AG09309 (cell line): ENCODE measurements around the gene LCE2D.
"Not testable (repeated sequence)": the region's sequence is repeated elsewhere in the genome, so short reads cannot be mapped to it uniquely, and the experiment has no call there.

Source experiments
- DNase-seq: peaks from one replicate; pipeline ENCODE4 v3.0.0-alpha.2; 2010; ENCODE audit warnings: low read depth
- H3K4me3 ChIP-seq: 2 replicates; pipeline ENCODE4 v1.5.1; 2011; ENCODE audit warnings: mild to moderate bottlenecking, low read depth, low read length, moderate library complexity; ENCODE audit not compliant: control insufficient read depth
- CTCF ChIP-seq: IDR thresholded peaks from 2 replicates; pipeline ENCODE4 v1.5.1; 2011; ENCODE audit warnings: mild to moderate bottlenecking, low read depth, low read length, inconsistent platforms; ENCODE audit not compliant: insufficient read depth, control insufficient read depth; ENCODE audit errors: missing control alignments

Gene LCE2D

DNA sequence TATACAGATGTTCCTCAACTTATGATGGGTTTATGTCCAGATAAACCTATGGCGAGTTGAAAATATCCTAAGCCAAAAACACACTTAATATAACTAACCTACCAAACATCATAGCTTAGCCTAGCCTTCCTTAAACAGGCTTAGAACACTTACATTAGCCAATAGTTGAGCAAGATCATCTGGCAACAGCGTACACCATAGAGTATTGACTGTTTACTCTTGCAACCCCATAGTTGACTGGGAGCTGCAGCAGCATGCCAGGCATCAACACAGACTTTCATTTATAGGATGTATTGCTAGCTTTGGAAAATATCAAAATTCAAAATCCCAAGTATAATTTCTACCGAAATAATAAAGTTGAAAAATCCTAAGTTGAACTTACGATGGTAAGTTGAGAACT, 5.5 kb upstream of the LCE2D start:
- TF ChIP-seq CTCF: no peak
- DNase-seq: no peak
- H3K4me3 ChIP-seq: no peak overlapping the region

GRCh38 chr1:152658649-152659048, 4.5 kb upstream of the LCE2D start:
- DNase-seq: no peak
- TF ChIP-seq CTCF: no peak
- no peak overlapping the region for H3K4me3 ChIP-seq

GRCh38 chr1:152666171-152666570, 3.0 kb downstream of the LCE2D start:
- not testable (repeated sequence) for H3K4me3 ChIP-seq, DNase-seq

DNA sequence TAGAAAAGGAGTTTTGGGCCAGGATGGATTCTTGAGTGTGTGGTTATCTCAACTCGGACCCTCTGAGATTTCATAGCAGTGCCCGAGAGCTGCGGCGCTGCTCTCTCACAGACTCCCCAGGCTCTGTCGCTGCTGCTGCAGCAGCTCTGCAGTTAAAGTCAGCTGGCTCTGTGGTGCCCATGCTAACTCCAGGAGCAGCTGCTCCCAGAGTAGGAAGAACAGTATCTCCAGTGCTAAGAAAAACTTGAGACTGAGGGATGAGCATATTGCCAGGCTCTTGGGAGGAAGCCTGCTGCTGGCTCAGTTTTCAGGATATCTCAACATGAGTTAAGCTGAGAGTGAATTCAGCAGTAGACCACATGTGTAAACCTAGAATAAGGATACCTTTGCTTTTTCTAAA, 4.5 kb downstream of the LCE2D start:
- H3K4me3 ChIP-seq: no peak overlapping the region
- no peak for TF ChIP-seq CTCF
- no peak for DNase-seq

- H3K4me3 ChIP-seq: no peak overlapping the region
- DNase-seq: no peak
- no peak for TF ChIP-seq CTCF
Measured at GRCh38 chr1:152673016-152673415, 9.8 kb downstream of the LCE2D start.

- not testable (repeated sequence) for H3K4me3 ChIP-seq, DNase-seq
Measured at GRCh38 chr1:152674983-152675382, 11.8 kb downstream of the LCE2D start, which contains the start of gene LCE2C. TSS of gene LCE2C (plus strand) at chr1:152675279. CDS start at chr1:152676016, 737 bp downstream.

GRCh38 chr1:152679459-152679858, 16.3 kb downstream of the LCE2D start:
- no peak for TF ChIP-seq CTCF
- H3K4me3 ChIP-seq: no peak overlapping the region

DNA sequence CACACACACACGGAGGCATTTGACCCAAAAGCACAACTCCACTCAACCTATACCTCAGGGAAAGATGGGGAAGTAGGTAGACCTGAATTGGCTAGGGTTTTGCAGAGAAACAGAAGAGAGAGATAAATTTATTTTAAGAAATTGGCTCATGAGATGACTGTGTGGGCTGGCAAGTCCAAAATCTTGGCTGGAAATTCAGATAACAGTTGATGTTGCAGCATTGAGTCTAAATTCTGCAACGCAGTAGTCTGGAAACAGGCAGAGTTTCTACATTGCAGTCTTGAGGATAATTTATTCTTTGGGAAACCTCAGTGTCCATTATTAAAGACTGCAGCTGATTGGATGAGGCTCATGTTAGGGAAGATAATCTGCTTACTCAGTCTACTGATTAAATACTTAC, 18.4 kb downstream of the LCE2D start:
- no peak for DNase-seq
- TF ChIP-seq CTCF: no peak
- no peak overlapping the region for H3K4me3 ChIP-seq

More at GRCh38 chr1:152679459-152679858, 16.3 kb downstream of the LCE2D start:
- DNase-seq: no peak
